H9 (cell line): ENCODE measurements around the gene RAP1B. TPM values are rescaled to one million over a fixed set of nuclear protein-coding genes. Genes with fewer than 3 reads are reported as not detected.

Experiments
- DNase-seq: peaks from one replicate; pipeline ENCODE4 v3.0.0-alpha.2; 2017
- H2AFZ ChIP-seq: one replicate; pipeline ENCODE4 v1.6.1; 2013; ENCODE audit warnings: mild to moderate bottlenecking, low read length, control low read depth, moderate library complexity
- H2AK5ac ChIP-seq: 2 replicates; pipeline ENCODE4 v1.6.1; 2013; ENCODE audit warnings: low read length, control low read depth, mixed read lengths; ENCODE audit not compliant: insufficient read length
- H2BK120ac ChIP-seq: one replicate; pipeline ENCODE4 v1.6.1; 2013; ENCODE audit warnings: low read depth, mild to moderate bottlenecking, low read length, control low read depth, inconsistent platforms; ENCODE audit not compliant: poor library complexity, severe bottlenecking
- H2BK12ac ChIP-seq: 2 replicates; pipeline ENCODE4 v1.6.1; 2013; ENCODE audit warnings: low read length, control low read depth, mixed read lengths, low read depth; ENCODE audit not compliant: insufficient read length
- H2BK15ac ChIP-seq: 2 replicates; pipeline ENCODE4 v1.6.1; 2013; ENCODE audit warnings: low read depth, low read length, control low read depth
- H2BK20ac ChIP-seq: one replicate; pipeline ENCODE4 v1.6.1; 2013; ENCODE audit warnings: low read depth, mild to moderate bottlenecking, low read length, control low read depth, inconsistent platforms; ENCODE audit not compliant: poor library complexity, severe bottlenecking
- H2BK5ac ChIP-seq: 2 replicates; pipeline ENCODE4 v1.6.1; 2013; ENCODE audit warnings: low read length, control low read depth, mixed read lengths; ENCODE audit not compliant: insufficient read length
- H3K14ac ChIP-seq: 2 replicates; pipeline ENCODE4 v1.6.1; 2013; ENCODE audit warnings: low read length, control low read depth; ENCODE audit not compliant: insufficient read depth
- H3K18ac ChIP-seq: 2 replicates; pipeline ENCODE4 v1.6.1; 2013; ENCODE audit warnings: low read depth, mild to moderate bottlenecking, mixed read lengths, low read length, control low read depth; ENCODE audit not compliant: insufficient read length
- H3K23ac ChIP-seq: 2 replicates; pipeline ENCODE4 v1.6.1; 2013; ENCODE audit warnings: low read length, control low read depth, mixed read lengths, low read depth; ENCODE audit not compliant: insufficient read length
- H3K23me2 ChIP-seq: 2 replicates; pipeline ENCODE4 v1.6.1; 2013; ENCODE audit warnings: low read depth, mild to moderate bottlenecking, mixed read lengths, low read length, control low read depth; ENCODE audit not compliant: insufficient read length, poor library complexity, severe bottlenecking
- H3K27ac ChIP-seq: 2 replicates; pipeline ENCODE4 v1.5.1; 2013; ENCODE audit warnings: low read length, control low read depth, mixed read lengths, low read depth; ENCODE audit not compliant: insufficient read length
- H3K27me3 ChIP-seq: 2 replicates; pipeline ENCODE4 v1.6.1; 2013; ENCODE audit warnings: low read length, control low read depth, inconsistent platforms; ENCODE audit not compliant: insufficient read depth
- H3K4ac ChIP-seq: 2 replicates; pipeline ENCODE4 v1.6.1; 2013; ENCODE audit warnings: low read depth, mild to moderate bottlenecking, control low read depth, inconsistent platforms, low read length, moderate library complexity
- H3K4me1 ChIP-seq: 2 replicates; pipeline ENCODE4 v1.6.1; 2013; ENCODE audit warnings: low read length, control low read depth, inconsistent platforms; ENCODE audit not compliant: insufficient read depth
- H3K4me2 ChIP-seq: 2 replicates; pipeline ENCODE4 v1.6.1; 2013; ENCODE audit warnings: low read length, control low read depth, mixed read lengths; ENCODE audit not compliant: insufficient read length, insufficient read depth
- H3K56ac ChIP-seq: 2 replicates; pipeline ENCODE4 v1.6.1; 2013; ENCODE audit warnings: low read depth, mild to moderate bottlenecking, mixed read lengths, low read length, control low read depth; ENCODE audit not compliant: insufficient read length
- H3K79me1 ChIP-seq: 2 replicates; pipeline ENCODE4 v1.6.1; 2013; ENCODE audit warnings: low read depth, mild to moderate bottlenecking, moderate library complexity, low read length, control low read depth, inconsistent platforms; ENCODE audit not compliant: insufficient read depth, poor library complexity, severe bottlenecking
- H3K79me2 ChIP-seq: 2 replicates; pipeline ENCODE4 v1.6.1; 2013; ENCODE audit warnings: low read length, control low read depth, inconsistent platforms; ENCODE audit not compliant: insufficient read depth
- H3K9ac ChIP-seq: 2 replicates; pipeline ENCODE4 v1.6.1; 2013; ENCODE audit warnings: low read length, control low read depth, mixed read lengths; ENCODE audit not compliant: insufficient read length; ENCODE audit errors: extremely low read depth
- H3K9me3 ChIP-seq: one replicate; pipeline ENCODE4 v1.6.1; 2013; ENCODE audit warnings: low read depth, low read length, inconsistent platforms; ENCODE audit not compliant: control insufficient read depth
- H3T11ph ChIP-seq: one replicate; pipeline ENCODE4 v1.6.1; 2013; ENCODE audit warnings: mild to moderate bottlenecking, low read length, control low read depth, inconsistent platforms
- H4K20me1 ChIP-seq: one replicate; pipeline ENCODE4 v1.6.1; 2013; ENCODE audit not compliant: control insufficient read depth, insufficient read length, insufficient read depth
- H4K5ac ChIP-seq: 2 replicates; pipeline ENCODE4 v1.6.1; 2013; ENCODE audit warnings: low read depth, mild to moderate bottlenecking, mixed read lengths, low read length, control low read depth; ENCODE audit not compliant: insufficient read length
- H4K8ac ChIP-seq: replicated peaks from 2 replicates; pipeline ENCODE4 v1.6.1; 2013; ENCODE audit warnings: low read length, control low read depth, mixed read lengths, low read depth; ENCODE audit not compliant: insufficient read length
- H4K91ac ChIP-seq: 2 replicates; pipeline ENCODE4 v1.6.1; 2013; ENCODE audit warnings: low read depth, mild to moderate bottlenecking, moderate library complexity, mixed read lengths, low read length, control low read depth; ENCODE audit not compliant: insufficient read length
- H3K27ac Mint-ChIP-seq, 3 experiments: 2 replicates in 2 of 3; 3 replicates in 1 of 3; pipeline ENCODE4 v1.8.0; 2020 to 2021; ENCODE audit warnings: mixed read lengths in 3 of 3, mild to moderate bottlenecking in 1 of 3, moderate library complexity in 1 of 3
- H3K27me3 Mint-ChIP-seq: 2 replicates; pipeline ENCODE4 v1.8.0; 2021; ENCODE audit warnings: low read depth, mild to moderate bottlenecking, moderate library complexity, mixed read lengths
- H3K36me3 Mint-ChIP-seq, 3 experiments: 2 replicates in 2 of 3; 3 replicates in 1 of 3; pipeline ENCODE4 v1.8.0; 2020 to 2021; ENCODE audit warnings: low read depth in 3 of 3, mixed read lengths in 3 of 3; ENCODE audit not compliant: insufficient read depth in 1 of 3
- H3K4me1 Mint-ChIP-seq, 2 experiments: 2 replicates each; pipeline ENCODE4 v1.8.0; 2020; ENCODE audit warnings: mixed read lengths in 2 of 2
- H3K4me3 Mint-ChIP-seq, 2 experiments: 2 replicates in 1 of 2; 3 replicates in 1 of 2; pipeline ENCODE4 v1.8.0; 2020 to 2021; ENCODE audit warnings: mild to moderate bottlenecking in 2 of 2, mixed read lengths in 2 of 2, moderate library complexity in 1 of 2
- H3K9me3 Mint-ChIP-seq, 2 experiments: 2 replicates in 1 of 2; 3 replicates in 1 of 2; pipeline ENCODE4 v1.8.0; 2020; ENCODE audit warnings: mild to moderate bottlenecking in 2 of 2, mixed read lengths in 2 of 2, moderate library complexity in 1 of 2
- CTCF ChIP-seq: fragments of 200-600 bp; sonication (generic); conservative IDR thresholded peaks from 3 replicates; pipeline ENCODE4 v1.8.0; 2021; ENCODE audit warnings: antibody characterized with exemption, mild to moderate bottlenecking
- WGBS: extraction: QIAGEN DNeasy Blood & Tissue Kit; methylation state at CpG from one replicate; pipeline ENCODE4 v1.1.7; 2013; ENCODE audit warnings: missing lambda C conversion rate, low lambda C conversion rate, mixed read lengths; ENCODE audit not compliant: insufficient read length; ENCODE audit errors: extremely low coverage; 5-methylcytosine and 5-hydroxymethylcytosine counted together
- total RNA-seq: library from RNA; stranded (reverse); gene quantifications from 2 replicates; pipeline ENCODE4 v1.2.1, GENCODE V29; 2021

The RAP1B gene
- total RNA-seq, 1 experiment from 2014 or later = 97.7 TPM

DNA sequence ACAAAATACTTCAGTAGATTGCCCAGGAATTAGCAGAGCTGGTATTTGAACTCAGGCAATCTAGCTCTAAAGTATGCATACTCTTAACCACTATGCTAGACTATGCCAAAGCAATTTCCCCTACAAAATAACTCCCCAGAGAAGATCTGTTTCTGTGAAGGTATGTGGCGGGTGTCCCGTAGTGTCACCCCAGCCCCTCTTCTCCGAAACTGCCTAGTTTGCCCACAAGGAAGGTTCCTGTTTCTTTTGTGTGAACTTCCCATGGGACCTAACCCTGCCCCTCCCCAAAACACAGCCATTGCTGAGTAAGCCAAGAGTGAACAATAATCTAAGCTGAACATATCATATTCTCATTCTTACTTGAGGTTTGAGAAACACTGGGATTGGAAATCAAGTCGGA is 15.5 kb upstream of the RAP1B start:
- no peak overlapping the region for H4K8ac ChIP-seq
- H3K27ac ChIP-seq = no peak overlapping the region
- H3K4me2 ChIP-seq = no peak overlapping the region
- no peak overlapping the region for H3K18ac ChIP-seq
- H3K14ac ChIP-seq = no peak overlapping the region
- H3K79me2 ChIP-seq = no peaks in the 10 kb centered on the region
- peaks cover 11 to 23% of the 10 kb centered on the region in 2 experiments for H3K9me3 Mint-ChIP-seq
- H3K4me3 Mint-ChIP-seq = no peak overlapping the region
- H3K4me1 ChIP-seq = no peaks in the 10 kb centered on the region
- H3K4me1 Mint-ChIP-seq = no peaks in the 10 kb centered on the region
- no peak overlapping the region for H3K9ac ChIP-seq
- H2BK120ac ChIP-seq = no peak overlapping the region
- no peak overlapping the region for H2BK12ac ChIP-seq
- no peaks in the 10 kb centered on the region for H3K23me2 ChIP-seq
- H2BK15ac ChIP-seq = no peak overlapping the region
- no peak for TF ChIP-seq CTCF
- H2AFZ ChIP-seq = no peak overlapping the region
- no peak overlapping the region for H2BK20ac ChIP-seq
- H3K79me1 ChIP-seq = no peaks in the 10 kb centered on the region
- H3K27me3 ChIP-seq = no peaks in the 10 kb centered on the region
- H3K36me3 Mint-ChIP-seq = peaks cover 2 to 5% (median 3%) of the 10 kb centered on the region in 3 experiments; a peak in 5 of 7 replicates
- no peak overlapping the region for H3K4ac ChIP-seq
- H4K5ac ChIP-seq = no peak overlapping the region
- H2BK5ac ChIP-seq = no peak overlapping the region
- no peaks in the 10 kb centered on the region for H3K9me3 ChIP-seq
- no peak overlapping the region for H3K27ac Mint-ChIP-seq
- H3K56ac ChIP-seq = no peak overlapping the region
- H3K23ac ChIP-seq = no peak overlapping the region
- no peaks in the 10 kb centered on the region for H4K20me1 ChIP-seq
- WGBS = no CpG with 5 or more reads among the region's 4 CpGs
- DNase-seq = no peak
- H4K91ac ChIP-seq = no peak overlapping the region
- H3T11ph ChIP-seq = no peak overlapping the region
- H3K27me3 Mint-ChIP-seq = no peaks in the 10 kb centered on the region
- no peak overlapping the region for H2AK5ac ChIP-seq
